Measurements from ENCODE around the gene PFN3. TPM values are rescaled to one million over a fixed set of nuclear protein-coding genes. Genes with fewer than 3 reads are reported as not detected.

The PFN3 gene
- total and polyA plus RNA-seq, 9 donors: not detected

- intact Hi-C loops (cut with DNase I): loop anchor here in 1 of 4 donors (5.0 kb wide), 1 partner anchor 38 kb away; the partner anchor contains the start of gene PRR7
- 85 to 88% (median 87%) methylated on average over 9 of the region's 9 CpGs for whole genome bisulfite sequencing, 3 donors
- H3K9me3 ChIP-seq: no peaks in the 10 kb centered on the region
Observed at GRCh38 chr5:177409043-177409801, 8.8 kb upstream of the PFN3 start, which contains the start of gene F12. F12 (minus strand) TSS chr5:177409564; CDS start chr5:177409527, 37 bp downstream.

GRCh38 chr5:177405805-177406204 is 5.3 kb upstream of the PFN3 start:
- DNase-seq: no peak
- Histone ChIP-seq H3K27me3 (peaks cover 5% of the 10 kb centered on the region), H3K36me3 (no peaks in the 10 kb centered on the region), H3K9me3 (no peaks in the 10 kb centered on the region), H3K4me1 (ENCODE audit: insufficient read depth) (peaks cover 6% of the 10 kb centered on the region), H3K27ac (no peak overlapping the region), H3K4me3 (no peak overlapping the region)
- WGBS, 3 donors: 86 to 98% (median 92%) methylated on average over 5 of the region's 5 CpGs
- intact Hi-C loops (cut with DNase I): loop anchor here in 3 of 4 donors (2.0 to 5.0 kb wide), 4 partner anchors 41 to 93 kb away; partner anchors contain the start of gene PRR7 (in 1 of the 3)
- TF ChIP-seq EP300 (IDR thresholded peaks at IDR 0.05): no peak
- TF ChIP-seq CTCF (IDR thresholded peaks at IDR 0.05): no peak
- no peak for TF ChIP-seq POLR2A (IDR thresholded peaks at IDR 0.05)

More at GRCh38 chr5:177409043-177409801, 8.8 kb upstream of the PFN3 start, which contains the start of gene F12:
- H3K27me3 ChIP-seq: no peaks in the 10 kb centered on the region
- H3K4me3 ChIP-seq: no peak within 1 kb of the TSS
- H3K36me3 ChIP-seq: no peaks in the 10 kb centered on the region
- H3K4me1 ChIP-seq (ENCODE audit: insufficient read depth): peaks cover 2% of the 10 kb centered on the region
- DNase-seq: no peak
- H3K27ac ChIP-seq: no peak within 1 kb of the TSS
- no peak for TF ChIP-seq POLR2A (IDR thresholded peaks at IDR 0.05)
- TF ChIP-seq CTCF (IDR thresholded peaks at IDR 0.05): no peak
- TF ChIP-seq EP300 (IDR thresholded peaks at IDR 0.05): no peak

GRCh38 chr5:177405312-177405711 is 4.9 kb upstream of the PFN3 start:
- intact Hi-C loops (cut with DNase I): loop anchor here in 3 of 4 donors (2.0 to 5.0 kb wide), 4 partner anchors 42 to 93 kb away; partner anchors contain the start of gene PRR7 (in 1 of the 3)
- Histone ChIP-seq H3K27me3 (peaks cover 5% of the 10 kb centered on the region), H3K4me1 (ENCODE audit: insufficient read depth) (peaks cover 6% of the 10 kb centered on the region), H3K9me3 (no peaks in the 10 kb centered on the region), H3K4me3 (no peak overlapping the region), H3K27ac (no peak overlapping the region), H3K36me3 (no peaks in the 10 kb centered on the region)
- TF ChIP-seq EP300 (IDR thresholded peaks at IDR 0.05) (no peak), CTCF (IDR thresholded peaks at IDR 0.05) (no peak), POLR2A (IDR thresholded peaks at IDR 0.05) (no peak)
- 89 to 94% (median 92%) methylated on average over 2 of the region's 2 CpGs for WGBS, 3 donors
- DNase-seq: no peak

- intact Hi-C loops (cut with DNase I): loop anchor here in 3 of 4 donors (2.0 to 5.0 kb wide), 6 partner anchors 43 to 94 kb away; partner anchors contain the start of genes PDLIM7 (in 1 of the 3) and PRR7 (in 1 of the 3)
- Histone ChIP-seq H3K9me3 (no peaks in the 10 kb centered on the region), H3K27me3 (peaks cover 5% of the 10 kb centered on the region), H3K4me3 (no peak overlapping the region), H3K36me3 (no peaks in the 10 kb centered on the region), H3K4me1 (ENCODE audit: insufficient read depth) (peaks cover 9% of the 10 kb centered on the region), H3K27ac (no peak overlapping the region)
- no peak for TF ChIP-seq CTCF (IDR thresholded peaks at IDR 0.05)
- no peak for TF ChIP-seq POLR2A (IDR thresholded peaks at IDR 0.05)
- no peak for TF ChIP-seq EP300 (IDR thresholded peaks at IDR 0.05)
- 34 to 41% (median 36%) methylated on average over 13 to 16 of the region's 16 CpGs for WGBS, 3 donors
- peak in 2 of 5 donors; percentile 45 to 48 for DNase-seq
Observed at GRCh38 chr5:177404641-177405179, 4.2 kb upstream of the PFN3 start.

Data from ovary (tissue), 9 donors.